Neural progenitor cell (in vitro differentiated cells): ENCODE data around the gene NOD1.

ENCODE experiments used
- EZH2phosphoT487 ChIP-seq: fragments of 200-600 bp; sonication (generic); IDR thresholded peaks from 2 replicates; pipeline ENCODE4 v1.6.1; 2017; ENCODE audit warnings: antibody characterized with exemption
- TF ChIP-seq, protein P1 (sequence below): fragments of 200-600 bp; sonication (generic); IDR thresholded peaks from 2 replicates; pipeline ENCODE4 v1.5.1; 2017; ENCODE audit warnings: antibody characterized with exemption, mild to moderate bottlenecking

DNA sequence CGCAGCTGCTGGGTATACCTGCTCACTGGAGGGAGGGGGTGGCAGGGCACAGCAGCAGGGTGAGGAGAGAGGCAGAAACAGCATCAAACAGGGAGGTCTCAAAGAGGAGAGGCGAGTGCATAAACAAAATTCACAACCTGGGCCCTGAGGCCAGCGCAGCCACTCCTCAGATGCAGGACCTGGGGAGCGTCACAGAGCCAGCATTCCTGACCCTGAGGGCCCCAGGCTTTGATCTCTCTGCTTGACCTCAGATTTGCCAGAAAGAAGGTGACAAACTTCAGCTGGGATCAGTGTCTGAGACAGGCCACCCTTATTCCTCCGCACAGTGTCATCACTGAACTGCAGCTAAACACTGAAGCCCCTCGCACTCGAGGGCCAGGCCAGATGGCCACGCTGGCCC is 25.6 kb downstream of the NOD1 start:
- TF ChIP-seq, protein P1, sequence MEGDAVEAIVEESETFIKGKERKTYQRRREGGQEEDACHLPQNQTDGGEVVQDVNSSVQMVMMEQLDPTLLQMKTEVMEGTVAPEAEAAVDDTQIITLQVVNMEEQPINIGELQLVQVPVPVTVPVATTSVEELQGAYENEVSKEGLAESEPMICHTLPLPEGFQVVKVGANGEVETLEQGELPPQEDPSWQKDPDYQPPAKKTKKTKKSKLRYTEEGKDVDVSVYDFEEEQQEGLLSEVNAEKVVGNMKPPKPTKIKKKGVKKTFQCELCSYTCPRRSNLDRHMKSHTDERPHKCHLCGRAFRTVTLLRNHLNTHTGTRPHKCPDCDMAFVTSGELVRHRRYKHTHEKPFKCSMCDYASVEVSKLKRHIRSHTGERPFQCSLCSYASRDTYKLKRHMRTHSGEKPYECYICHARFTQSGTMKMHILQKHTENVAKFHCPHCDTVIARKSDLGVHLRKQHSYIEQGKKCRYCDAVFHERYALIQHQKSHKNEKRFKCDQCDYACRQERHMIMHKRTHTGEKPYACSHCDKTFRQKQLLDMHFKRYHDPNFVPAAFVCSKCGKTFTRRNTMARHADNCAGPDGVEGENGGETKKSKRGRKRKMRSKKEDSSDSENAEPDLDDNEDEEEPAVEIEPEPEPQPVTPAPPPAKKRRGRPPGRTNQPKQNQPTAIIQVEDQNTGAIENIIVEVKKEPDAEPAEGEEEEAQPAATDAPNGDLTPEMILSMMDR = no peak
- TF ChIP-seq EZH2phosphoT487 = no peak
